Gastrocnemius medialis (tissue), 4 donors: ENCODE data around the gene TP63.

ENCODE experiments used
- CTCF ChIP-seq, 5 experiments: fragments of 450-650 bp in 3 of 5; fragments of 200-600 bp in 2 of 5; sonication (generic) in 2 of 5; IDR thresholded peaks in 4 of 5; conservative IDR thresholded peaks in 1 of 5; 1 replicate in 4 of 5; 2 replicates in 1 of 5; pipeline ENCODE4 v1.5.1; 2016 to 2019; ENCODE audit warnings: antibody characterized with exemption in 5 of 5, mild to moderate bottlenecking in 3 of 5, moderate library complexity in 3 of 5
- POLR2A ChIP-seq, 2 donors: fragments of 450-650 bp; IDR thresholded peaks; one replicate each; pipeline ENCODE4 v1.6.1; 2017; ENCODE audit warnings: antibody characterized with exemption in 2 of 2, mild to moderate bottlenecking in 2 of 2, moderate library complexity in 2 of 2

GRCh38 chr3:189659571-189659970, 28.4 kb downstream of the TP63 start:
- TF ChIP-seq CTCF (IDR thresholded peaks at IDR 0.05 in 4 of 5, conservative IDR thresholded peaks at IDR 0.05 in 1 of 5) (no peak), POLR2A (IDR thresholded peaks at IDR 0.05) (no peak)
